ENCODE results near the gene MICU2.

GRCh38 chr13:21541271-21541670 lies 62.7 kb downstream of the MICU2 start:
- no peak for TF ChIP-seq CTCF (IDR thresholded peaks at IDR 0.05)
- no peak for TF ChIP-seq POLR2A (IDR thresholded peaks at IDR 0.05; ENCODE audit: low read depth)
